Measurements from ENCODE around the gene GPRC5B.

GPRC5B gene

DNA sequence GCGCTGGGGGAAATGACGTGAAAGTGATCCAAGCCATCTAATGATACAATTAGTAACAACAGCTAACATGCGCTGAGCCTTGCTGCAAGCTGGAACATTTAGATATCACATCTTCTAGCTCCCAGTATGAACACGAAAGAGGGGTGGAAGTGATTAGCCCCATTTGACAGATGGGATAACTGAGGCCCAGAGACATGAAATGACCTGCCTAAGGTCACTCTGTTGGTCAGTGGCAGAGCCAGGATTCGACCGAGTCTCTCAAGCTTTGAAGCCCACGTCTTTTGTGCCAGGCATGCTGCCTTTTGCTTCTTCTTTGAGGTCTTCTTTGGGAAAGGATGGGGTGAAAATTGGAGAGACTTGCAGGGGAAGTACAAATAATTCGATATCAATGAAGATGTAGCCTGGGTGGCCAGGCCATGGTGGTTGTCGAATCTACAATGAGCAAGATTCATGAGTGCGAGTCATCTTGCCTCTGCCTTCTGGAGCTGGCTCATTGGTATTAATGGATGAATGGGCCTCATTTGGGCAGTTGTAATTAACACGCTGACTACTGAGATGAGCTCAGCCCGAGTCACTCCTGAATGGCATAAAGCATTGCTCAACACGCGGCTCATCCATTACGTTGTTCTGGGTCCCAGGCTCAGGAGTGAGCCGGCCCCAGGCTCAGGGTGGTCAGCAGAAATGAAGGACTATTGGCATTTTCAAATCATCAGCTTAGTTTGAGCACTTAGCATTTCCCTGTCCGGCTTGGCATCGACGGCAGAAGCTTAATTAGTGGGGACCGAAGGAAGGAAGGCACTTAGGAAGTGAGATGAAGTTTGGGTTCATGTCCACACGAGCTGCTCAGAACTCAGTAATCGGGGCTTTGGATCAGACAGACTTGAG is 28.0 kb upstream of the GPRC5B start:
- H3K9ac ChIP-seq (ENCODE audit: low read length in 2 of 2), result no peak overlapping the region
- no peaks in the 10 kb centered on the region for H3K9me3 ChIP-seq (ENCODE audit: control insufficient read depth in 2 of 2, low read length in 2 of 2)
- peaks cover 2% of the 10 kb centered on the region for H3K4me1 ChIP-seq (ENCODE audit: control insufficient read depth, insufficient read depth, low read length)

DNA sequence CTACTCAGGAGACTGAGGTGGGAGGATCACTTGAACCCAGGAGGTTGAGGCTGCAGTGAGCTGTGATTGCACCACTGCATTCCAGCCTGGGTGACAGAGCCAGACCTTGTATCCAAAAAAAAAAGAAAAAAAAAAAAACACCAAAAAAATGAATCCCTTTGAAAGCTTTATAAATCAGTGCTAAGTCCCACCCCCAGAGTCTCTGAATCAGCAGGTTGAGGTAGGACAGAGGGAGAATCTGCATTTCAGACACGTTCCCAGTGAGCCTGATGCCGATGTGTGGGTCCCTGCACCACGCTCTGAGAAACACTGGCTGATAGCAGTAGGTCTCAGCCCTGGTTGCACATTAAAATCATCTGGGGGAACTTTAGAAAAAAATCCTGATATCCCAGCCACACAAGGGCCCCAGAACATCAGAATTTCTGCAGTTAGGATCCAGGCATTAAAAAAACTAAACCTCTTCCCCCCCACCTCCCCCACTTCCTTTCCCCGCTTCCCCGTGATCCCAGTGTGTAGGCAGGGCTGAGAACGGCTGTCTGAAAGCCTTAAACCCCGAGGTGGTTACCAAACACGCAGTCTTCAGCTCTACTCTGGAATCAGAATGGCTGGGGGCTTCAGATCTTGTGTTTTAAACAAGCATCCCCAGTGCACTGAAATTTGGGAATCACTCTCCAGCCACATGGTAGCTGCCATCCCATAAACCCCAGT is 27.3 kb upstream of the GPRC5B start:
- H3K9ac ChIP-seq (ENCODE audit: low read length in 2 of 2), result no peak overlapping the region

More for the DNA sequence above, 28.0 kb upstream of the GPRC5B start:
- Histone ChIP-seq H3K27ac (ENCODE audit: low read length) (no peak overlapping the region), H3K36me3 (ENCODE audit: control insufficient read depth in 2 of 2, insufficient read depth in 2 of 2, low read length in 2 of 2) (no peaks in the 10 kb centered on the region), H3K27me3 (ENCODE audit: control insufficient read depth in 1 of 2, insufficient read depth in 2 of 2, low read length in 2 of 2) (peaks cover 2 to 6% of the 10 kb centered on the region in 2 donors), H3K4me3 (ENCODE audit: low read length in 2 of 2) (no peak overlapping the region)

DNA sequence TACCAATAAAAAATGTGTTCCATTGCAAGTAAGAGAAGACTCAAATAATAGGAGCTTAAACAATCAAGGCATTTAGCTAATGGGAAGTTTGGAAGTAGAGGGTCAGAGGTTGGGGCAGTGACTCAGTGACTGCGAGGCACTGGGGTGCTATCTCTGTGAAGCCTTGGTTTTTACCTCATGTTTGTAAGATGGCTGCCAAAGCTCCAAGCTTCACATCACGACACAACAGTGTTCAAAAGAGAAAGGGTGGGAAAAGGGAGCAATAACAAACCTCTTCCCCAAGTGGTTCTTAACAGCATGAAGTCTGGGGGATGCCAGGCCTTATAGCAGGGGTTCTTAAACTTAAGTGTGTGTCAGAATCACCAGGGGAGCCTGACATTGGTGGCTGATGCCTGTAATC is 26.6 kb upstream of the GPRC5B start:
- H3K27ac ChIP-seq (ENCODE audit: low read length), result no peak overlapping the region
- H3K9me3 ChIP-seq (ENCODE audit: control insufficient read depth in 2 of 2, low read length in 2 of 2), result no peaks in the 10 kb centered on the region
- peaks cover 2 to 11% of the 10 kb centered on the region in 2 donors for H3K27me3 ChIP-seq (ENCODE audit: control insufficient read depth in 1 of 2, insufficient read depth in 2 of 2, low read length in 2 of 2)
- no peak overlapping the region for H3K4me3 ChIP-seq (ENCODE audit: low read length in 2 of 2)
- no peak overlapping the region for H3K9ac ChIP-seq (ENCODE audit: low read length in 2 of 2)
- H3K4me1 ChIP-seq (ENCODE audit: control insufficient read depth, insufficient read depth, low read length), result peaks cover 6% of the 10 kb centered on the region
- no peaks in the 10 kb centered on the region for H3K36me3 ChIP-seq (ENCODE audit: control insufficient read depth in 2 of 2, insufficient read depth in 2 of 2, low read length in 2 of 2)

More for the DNA sequence above, 27.3 kb upstream of the GPRC5B start:
- Histone ChIP-seq H3K27me3 (ENCODE audit: control insufficient read depth in 1 of 2, insufficient read depth in 2 of 2, low read length in 2 of 2) (peaks cover 2 to 11% of the 10 kb centered on the region in 2 donors), H3K36me3 (ENCODE audit: control insufficient read depth in 2 of 2, insufficient read depth in 2 of 2, low read length in 2 of 2) (no peaks in the 10 kb centered on the region), H3K27ac (ENCODE audit: low read length) (no peak overlapping the region), H3K4me1 (ENCODE audit: control insufficient read depth, insufficient read depth, low read length) (peaks cover 6% of the 10 kb centered on the region), H3K4me3 (ENCODE audit: low read length in 2 of 2) (no peak overlapping the region), H3K9me3 (ENCODE audit: control insufficient read depth in 2 of 2, low read length in 2 of 2) (no peaks in the 10 kb centered on the region)

DNA sequence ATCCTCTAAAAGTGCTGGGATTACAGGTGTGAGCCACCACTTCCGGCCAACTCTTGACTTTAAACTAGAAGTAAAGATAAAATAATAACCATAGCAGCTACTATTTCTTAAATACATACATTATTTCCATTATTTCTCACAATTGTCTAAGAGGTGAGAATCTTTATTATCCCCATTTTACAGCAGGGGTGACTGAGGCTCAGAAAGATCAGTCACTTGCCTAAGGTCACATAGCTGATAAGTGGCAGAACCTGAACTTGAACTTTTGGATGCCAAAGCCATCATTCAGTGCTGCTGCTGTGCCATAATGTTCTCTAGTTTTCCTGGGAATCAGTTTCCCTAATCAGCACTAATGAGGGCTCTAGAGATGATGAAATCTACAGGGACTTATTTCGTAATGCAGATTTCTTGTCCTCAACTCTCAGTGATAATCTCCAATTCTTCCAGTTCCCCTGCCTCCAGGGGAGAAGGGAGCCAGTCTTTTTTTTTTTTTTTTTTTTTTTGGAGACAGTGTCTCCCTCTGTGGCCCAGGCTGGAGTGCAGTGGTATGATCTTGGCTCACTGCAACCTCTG is 25.2 kb upstream of the GPRC5B start:
- Histone ChIP-seq H3K4me3 (ENCODE audit: low read length in 2 of 2) (no peak overlapping the region), H3K36me3 (ENCODE audit: control insufficient read depth in 2 of 2, insufficient read depth in 2 of 2, low read length in 2 of 2) (no peaks in the 10 kb centered on the region), H3K27me3 (ENCODE audit: control insufficient read depth in 1 of 2, insufficient read depth in 2 of 2, low read length in 2 of 2) (peaks cover 2 to 11% of the 10 kb centered on the region in 2 donors), H3K27ac (ENCODE audit: low read length) (no peak overlapping the region), H3K4me1 (ENCODE audit: control insufficient read depth, insufficient read depth, low read length) (peaks cover 6% of the 10 kb centered on the region), H3K9ac (ENCODE audit: low read length in 2 of 2) (no peak overlapping the region), H3K9me3 (ENCODE audit: control insufficient read depth in 2 of 2, low read length in 2 of 2) (no peaks in the 10 kb centered on the region)

DNA sequence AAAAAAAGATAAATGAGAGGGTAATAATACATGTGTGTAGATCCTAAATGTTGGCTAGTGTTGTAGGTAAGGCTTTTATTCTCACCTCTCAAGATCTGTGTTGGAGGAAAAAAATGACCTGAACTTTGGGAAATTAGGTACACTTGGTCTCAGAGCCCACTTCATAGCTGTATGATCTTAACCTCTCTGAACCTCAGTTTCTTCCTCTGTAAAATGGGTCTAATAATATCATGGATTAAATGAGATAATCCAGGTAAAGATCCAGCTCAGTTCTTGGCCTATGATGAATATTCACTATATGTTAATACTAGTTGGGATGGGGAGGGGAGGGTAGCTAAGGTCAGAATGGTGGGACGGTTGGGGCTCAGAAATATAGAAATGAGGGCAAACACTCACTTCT is 24.3 kb upstream of the GPRC5B start:
- no peak overlapping the region for H3K27ac ChIP-seq (ENCODE audit: low read length)
- H3K27me3 ChIP-seq (ENCODE audit: control insufficient read depth in 1 of 2, insufficient read depth in 2 of 2, low read length in 2 of 2), result peaks cover 2 to 11% of the 10 kb centered on the region in 2 donors
- H3K9me3 ChIP-seq (ENCODE audit: control insufficient read depth in 2 of 2, low read length in 2 of 2), result no peaks in the 10 kb centered on the region
- no peak overlapping the region for H3K9ac ChIP-seq (ENCODE audit: low read length in 2 of 2)
- no peak overlapping the region for H3K4me3 ChIP-seq (ENCODE audit: low read length in 2 of 2)
- H3K4me1 ChIP-seq (ENCODE audit: control insufficient read depth, insufficient read depth, low read length), result peaks cover 6% of the 10 kb centered on the region
- no peaks in the 10 kb centered on the region for H3K36me3 ChIP-seq (ENCODE audit: control insufficient read depth in 2 of 2, insufficient read depth in 2 of 2, low read length in 2 of 2)

DNA sequence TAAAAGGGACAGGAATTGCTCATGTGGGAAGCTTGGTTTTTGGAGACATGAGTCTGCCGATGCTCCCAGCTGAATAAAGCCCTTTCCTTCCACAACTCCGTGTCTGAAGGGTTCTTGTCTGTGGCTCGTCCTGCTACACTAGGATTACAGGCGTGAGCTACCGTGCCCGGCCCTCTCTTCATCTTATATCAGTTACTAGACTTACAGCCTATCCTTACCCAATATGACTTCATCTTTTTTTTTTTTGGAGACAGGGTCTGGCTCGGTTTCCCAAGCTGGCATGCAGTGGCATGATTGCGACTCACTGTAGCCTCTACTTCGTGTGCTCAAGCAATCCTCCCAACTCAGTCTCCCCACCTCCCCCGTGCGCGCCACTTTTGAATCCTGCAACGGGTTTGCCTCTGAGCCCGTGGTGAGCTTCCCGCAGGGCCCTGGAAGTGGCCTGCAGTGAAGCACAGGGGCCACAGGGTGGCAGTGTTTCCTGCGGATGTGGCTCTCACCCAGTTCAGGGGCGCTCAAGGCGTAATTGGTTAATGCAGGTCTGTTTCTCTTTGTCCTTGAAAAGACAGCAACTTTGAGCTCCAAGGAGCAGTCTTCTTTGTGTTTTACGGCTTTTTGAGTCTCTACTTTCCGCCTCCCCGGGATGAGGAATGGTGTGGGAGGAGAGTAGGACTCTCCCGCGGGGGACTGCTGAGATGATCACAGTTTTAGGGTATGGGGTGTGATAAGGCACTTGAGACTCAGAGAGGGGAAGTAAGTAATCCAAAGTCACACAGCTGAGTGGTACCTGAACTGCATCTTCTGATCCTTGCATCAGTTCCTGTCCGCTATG is 22.7 kb upstream of the GPRC5B start:
- no peaks in the 10 kb centered on the region for H3K36me3 ChIP-seq (ENCODE audit: control insufficient read depth in 2 of 2, insufficient read depth in 2 of 2, low read length in 2 of 2)
- peak overlapping the region; percentile 17 to 47 for H3K4me3 ChIP-seq (ENCODE audit: low read length in 2 of 2)
- peaks cover 2 to 11% of the 10 kb centered on the region in 2 donors for H3K27me3 ChIP-seq (ENCODE audit: control insufficient read depth in 1 of 2, insufficient read depth in 2 of 2, low read length in 2 of 2)
- no peaks in the 10 kb centered on the region for H3K9me3 ChIP-seq (ENCODE audit: control insufficient read depth in 2 of 2, low read length in 2 of 2)
- no peak overlapping the region for H3K27ac ChIP-seq (ENCODE audit: low read length)
- H3K4me1 ChIP-seq (ENCODE audit: control insufficient read depth, insufficient read depth, low read length), result peaks cover 6% of the 10 kb centered on the region
- H3K9ac ChIP-seq (ENCODE audit: low read length in 2 of 2), result peak overlapping the region in 1 of 2 donors; percentile 48

DNA sequence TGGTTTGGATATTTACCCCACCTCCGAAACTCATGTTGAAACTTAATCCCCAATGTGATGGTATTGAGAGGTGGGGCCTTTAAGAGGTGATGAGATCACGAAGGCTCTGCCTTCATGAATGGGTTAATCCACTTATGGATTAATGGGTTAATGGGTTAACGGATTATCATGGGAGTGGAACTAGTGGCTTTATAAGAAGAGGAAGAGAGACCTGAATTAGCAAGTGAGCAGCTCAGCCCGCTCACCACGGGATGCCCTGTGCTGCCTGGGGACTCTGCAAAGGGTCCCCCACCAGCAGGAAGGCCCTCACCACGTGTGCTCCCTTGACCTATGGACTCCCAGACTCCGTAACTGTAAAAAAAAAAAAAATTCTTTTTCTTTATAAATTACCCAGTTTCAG is 16.5 kb upstream of the GPRC5B start:
- Histone ChIP-seq H3K36me3 (ENCODE audit: control insufficient read depth in 2 of 2, insufficient read depth in 2 of 2, low read length in 2 of 2) (no peaks in the 10 kb centered on the region), H3K27ac (ENCODE audit: low read length) (no peak overlapping the region), H3K4me3 (ENCODE audit: low read length in 2 of 2) (no peak overlapping the region), H3K27me3 (ENCODE audit: control insufficient read depth in 1 of 2, insufficient read depth in 2 of 2, low read length in 2 of 2) (peaks cover 0 to 6% of the 10 kb centered on the region in 2 donors), H3K9me3 (ENCODE audit: control insufficient read depth in 2 of 2, low read length in 2 of 2) (no peaks in the 10 kb centered on the region), H3K9ac (ENCODE audit: low read length in 2 of 2) (no peak overlapping the region), H3K4me1 (ENCODE audit: control insufficient read depth, insufficient read depth, low read length) (no peaks in the 10 kb centered on the region)

DNA sequence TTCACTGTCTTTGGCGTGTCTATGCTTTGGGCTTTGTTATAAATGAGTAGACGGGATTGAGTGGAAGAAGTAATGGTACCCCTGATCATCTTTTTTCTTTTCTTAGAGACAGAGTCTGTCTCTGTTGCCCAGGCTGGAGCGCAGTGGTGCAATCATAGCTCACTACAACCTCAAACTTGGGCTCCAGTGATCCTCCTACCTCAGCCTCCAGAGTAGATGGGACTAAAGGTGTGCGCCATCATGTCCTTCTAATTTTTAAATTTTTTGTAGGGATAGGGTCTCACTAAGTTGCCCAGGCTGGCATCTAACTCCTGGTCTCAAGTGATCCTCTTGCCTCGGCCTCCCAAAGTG is 14.9 kb upstream of the GPRC5B start:
- Histone ChIP-seq H3K4me3 (ENCODE audit: low read length in 2 of 2) (no peak overlapping the region), H3K36me3 (ENCODE audit: control insufficient read depth in 2 of 2, insufficient read depth in 2 of 2, low read length in 2 of 2) (no peaks in the 10 kb centered on the region), H3K27ac (ENCODE audit: low read length) (no peak overlapping the region), H3K9ac (ENCODE audit: low read length in 2 of 2) (no peak overlapping the region), H3K4me1 (ENCODE audit: control insufficient read depth, insufficient read depth, low read length) (no peaks in the 10 kb centered on the region), H3K9me3 (ENCODE audit: control insufficient read depth in 2 of 2, low read length in 2 of 2) (no peaks in the 10 kb centered on the region), H3K27me3 (ENCODE audit: control insufficient read depth in 1 of 2, insufficient read depth in 2 of 2, low read length in 2 of 2) (peaks cover 0 to 6% of the 10 kb centered on the region in 2 donors)

DNA sequence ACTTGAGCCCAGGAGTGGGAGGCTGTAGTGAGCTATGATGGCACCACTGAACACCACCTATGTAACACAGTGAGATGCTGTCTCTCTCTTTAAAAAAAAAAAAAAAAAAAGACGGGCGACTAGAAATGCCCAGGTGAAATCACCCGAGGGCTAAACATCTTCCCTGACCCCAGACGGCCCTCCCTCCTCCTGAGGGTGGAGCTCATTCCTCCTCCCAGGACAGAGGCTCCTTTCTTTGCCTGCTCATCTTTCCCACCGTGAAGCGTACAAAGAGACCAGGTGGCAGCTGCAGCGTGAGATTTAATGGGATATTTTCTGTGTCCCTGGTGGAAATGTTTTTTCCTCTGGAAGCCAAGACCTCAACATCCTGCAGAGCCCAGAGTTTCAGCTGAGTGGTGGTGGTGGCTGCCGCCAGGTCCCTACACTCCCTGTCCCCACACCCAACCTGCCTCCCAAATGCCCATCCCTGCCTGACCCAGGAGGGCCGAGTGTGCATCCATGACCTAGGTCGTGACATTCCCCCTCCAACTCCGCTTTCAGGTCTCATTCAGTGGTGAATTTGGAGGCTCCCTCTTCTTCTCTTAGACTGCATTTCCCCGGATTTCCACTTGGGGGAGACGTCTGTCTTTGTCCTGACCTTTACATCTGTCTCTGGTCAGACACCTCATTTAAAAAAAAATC is 14.4 kb upstream of the GPRC5B start:
- Histone ChIP-seq H3K36me3 (ENCODE audit: control insufficient read depth in 2 of 2, insufficient read depth in 2 of 2, low read length in 2 of 2) (no peaks in the 10 kb centered on the region), H3K4me3 (ENCODE audit: low read length in 2 of 2) (no peak overlapping the region), H3K27me3 (ENCODE audit: control insufficient read depth in 1 of 2, insufficient read depth in 2 of 2, low read length in 2 of 2) (peaks cover 0 to 6% of the 10 kb centered on the region in 2 donors), H3K4me1 (ENCODE audit: control insufficient read depth, insufficient read depth, low read length) (no peaks in the 10 kb centered on the region), H3K27ac (ENCODE audit: low read length) (no peak overlapping the region), H3K9me3 (ENCODE audit: control insufficient read depth in 2 of 2, low read length in 2 of 2) (no peaks in the 10 kb centered on the region), H3K9ac (ENCODE audit: low read length in 2 of 2) (no peak overlapping the region)

DNA sequence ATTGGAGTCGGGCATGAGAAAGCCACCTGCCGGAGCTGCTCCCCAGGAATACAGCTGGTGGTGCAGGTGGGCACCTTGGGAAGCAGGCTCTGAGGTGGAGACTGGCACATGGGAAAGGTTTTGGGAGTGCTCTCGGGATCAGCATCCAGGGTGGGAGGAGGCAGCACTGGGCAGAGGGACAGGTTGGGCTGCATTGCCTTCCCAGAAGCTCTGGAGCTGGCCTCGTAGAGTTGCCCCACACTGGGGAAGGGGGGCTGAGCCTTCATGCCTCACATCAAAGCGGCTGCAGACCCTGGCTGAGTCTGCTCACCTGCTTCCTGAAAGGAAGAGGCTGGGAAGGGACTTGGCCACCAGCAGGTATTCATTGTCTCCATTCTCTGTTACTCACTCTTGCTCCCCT is 13.5 kb upstream of the GPRC5B start:
- Histone ChIP-seq H3K27ac (ENCODE audit: low read length) (no peak overlapping the region), H3K27me3 (ENCODE audit: control insufficient read depth in 1 of 2, insufficient read depth in 2 of 2, low read length in 2 of 2) (peaks cover 0 to 6% of the 10 kb centered on the region in 2 donors), H3K36me3 (ENCODE audit: control insufficient read depth in 2 of 2, insufficient read depth in 2 of 2, low read length in 2 of 2) (no peaks in the 10 kb centered on the region), H3K4me3 (ENCODE audit: low read length in 2 of 2) (no peak overlapping the region), H3K9me3 (ENCODE audit: control insufficient read depth in 2 of 2, low read length in 2 of 2) (no peaks in the 10 kb centered on the region), H3K4me1 (ENCODE audit: control insufficient read depth, insufficient read depth, low read length) (no peaks in the 10 kb centered on the region), H3K9ac (ENCODE audit: low read length in 2 of 2) (no peak overlapping the region)

Measured in stomach smooth muscle (tissue), 2 donors.